HEK293T (cell line): ENCODE results near the gene SH2D1B.

Experiments used
- CTCF ChIA-PET: fragments of 350-600 bp; formaldehyde crosslinking; extraction: SDS; loops from one replicate; lab custom pipeline; 2021; ENCODE audit warnings: antibody characterized with exemption, inconsistent platforms; lab: Yijun Ruan, JAX
- POLR2A ChIA-PET: fragments of 350-600 bp; formaldehyde crosslinking; extraction: SDS; loops from one replicate; lab custom pipeline; 2020; ENCODE audit warnings: antibody characterized with exemption, inconsistent platforms; lab: Yijun Ruan, JAX
- DNase-seq: peaks from one replicate; pipeline ENCODE4 v3.0.0; 2012; ENCODE audit warnings: mixed read lengths; ENCODE audit errors: extremely low spot score
- ARNT ChIP-seq: fragments of 450-650 bp; IDR thresholded peaks from 2 replicates; pipeline ENCODE4 v1.6.1; 2017; ENCODE audit warnings: mild to moderate bottlenecking
- BHLHE40 ChIP-seq: fragments of 450-650 bp; IDR thresholded peaks from 2 replicates; pipeline ENCODE4 v1.6.1; 2016; ENCODE audit warnings: mild to moderate bottlenecking, moderate library complexity, borderline replicate concordance
- CTBP1 ChIP-seq: fragments of 450-650 bp; IDR thresholded peaks from 2 replicates; pipeline ENCODE4 v1.6.1; 2016; ENCODE audit warnings: borderline replicate concordance
- ELF4 ChIP-seq: fragments of 450-650 bp; IDR thresholded peaks from 2 replicates; pipeline ENCODE4 v1.6.1; 2017; ENCODE audit warnings: antibody characterized with exemption
- FOXA1 ChIP-seq: fragments of 450-650 bp; IDR thresholded peaks from 2 replicates; pipeline ENCODE4 v1.6.1; 2016; ENCODE audit warnings: mild to moderate bottlenecking
- FOXK2 ChIP-seq: fragments of 450-650 bp; IDR thresholded peaks from 2 replicates; pipeline ENCODE4 v1.6.1; 2016; ENCODE audit warnings: mild to moderate bottlenecking
- FOXM1 ChIP-seq: fragments of 450-650 bp; IDR thresholded peaks from 2 replicates; pipeline ENCODE4 v1.6.1; 2017; ENCODE audit warnings: mild to moderate bottlenecking, borderline replicate concordance
- HDGF ChIP-seq: fragments of 450-650 bp; IDR thresholded peaks from 2 replicates; pipeline ENCODE4 v1.6.1; 2017; ENCODE audit warnings: antibody characterized with exemption, borderline replicate concordance
- L3MBTL2 ChIP-seq: fragments of 450-650 bp; conservative IDR thresholded peaks from 2 replicates; pipeline ENCODE4 v1.6.1; 2016; ENCODE audit warnings: mild to moderate bottlenecking
- LEF1 ChIP-seq: fragments of 450-650 bp; IDR thresholded peaks from 2 replicates; pipeline ENCODE4 v1.6.1; 2017; ENCODE audit warnings: mild to moderate bottlenecking, borderline replicate concordance
- NFRKB ChIP-seq: fragments of 450-650 bp; IDR thresholded peaks from 2 replicates; pipeline ENCODE4 v1.6.1; 2016; ENCODE audit warnings: mild to moderate bottlenecking, moderate library complexity
- SP1 ChIP-seq: fragments of 450-650 bp; IDR thresholded peaks from 2 replicates; pipeline ENCODE4 v1.6.1; 2017
- SUZ12 ChIP-seq: fragments of 450-650 bp; IDR thresholded peaks from 2 replicates; pipeline ENCODE4 v1.6.1; 2016; ENCODE audit warnings: mild to moderate bottlenecking
- TARDBP ChIP-seq: fragments of 450-650 bp; IDR thresholded peaks from 2 replicates; pipeline ENCODE4 v1.6.1; 2016
- ZNF384 ChIP-seq: fragments of 450-650 bp; IDR thresholded peaks from 2 replicates; pipeline ENCODE4 v1.6.1; 2016
- TF ChIP-seq, protein P1 (sequence below): fragments of 450-650 bp; IDR thresholded peaks from 2 replicates; pipeline ENCODE4 v1.6.1; 2016

Gene SH2D1B

DNA sequence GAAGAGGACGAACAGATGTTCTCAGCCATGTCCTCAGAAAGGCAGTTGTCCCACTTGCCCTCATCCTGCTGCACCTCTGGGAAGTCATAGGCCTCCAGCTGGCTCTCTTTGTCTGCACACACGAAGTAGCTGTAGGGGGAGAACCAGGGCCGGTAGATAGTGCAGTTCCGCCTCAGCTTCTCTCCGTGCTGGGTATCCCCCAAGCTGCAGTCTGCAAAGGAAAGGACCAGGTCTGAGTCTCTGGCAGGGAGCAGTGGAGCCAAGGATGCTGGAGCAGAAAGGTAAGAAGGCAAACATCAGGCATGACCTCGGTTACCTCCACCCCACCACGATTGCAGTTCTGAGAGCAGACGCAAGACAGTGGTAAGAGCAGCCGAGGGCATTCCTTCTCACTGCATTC is 37.5 kb downstream of the SH2D1B start:
- TF ChIP-seq ELF4 (no peak), FOXK2 (no peak), SUZ12 (no peak), ARNT (no peak), LEF1 (no peak), SP1 (no peak), NFRKB (no peak), L3MBTL2 (no peak), FOXA1 (no peak)
- POLR2A ChIA-PET: no interaction called here
- CTCF ChIA-PET: no interaction called here
- DNase-seq: no peak

DNA sequence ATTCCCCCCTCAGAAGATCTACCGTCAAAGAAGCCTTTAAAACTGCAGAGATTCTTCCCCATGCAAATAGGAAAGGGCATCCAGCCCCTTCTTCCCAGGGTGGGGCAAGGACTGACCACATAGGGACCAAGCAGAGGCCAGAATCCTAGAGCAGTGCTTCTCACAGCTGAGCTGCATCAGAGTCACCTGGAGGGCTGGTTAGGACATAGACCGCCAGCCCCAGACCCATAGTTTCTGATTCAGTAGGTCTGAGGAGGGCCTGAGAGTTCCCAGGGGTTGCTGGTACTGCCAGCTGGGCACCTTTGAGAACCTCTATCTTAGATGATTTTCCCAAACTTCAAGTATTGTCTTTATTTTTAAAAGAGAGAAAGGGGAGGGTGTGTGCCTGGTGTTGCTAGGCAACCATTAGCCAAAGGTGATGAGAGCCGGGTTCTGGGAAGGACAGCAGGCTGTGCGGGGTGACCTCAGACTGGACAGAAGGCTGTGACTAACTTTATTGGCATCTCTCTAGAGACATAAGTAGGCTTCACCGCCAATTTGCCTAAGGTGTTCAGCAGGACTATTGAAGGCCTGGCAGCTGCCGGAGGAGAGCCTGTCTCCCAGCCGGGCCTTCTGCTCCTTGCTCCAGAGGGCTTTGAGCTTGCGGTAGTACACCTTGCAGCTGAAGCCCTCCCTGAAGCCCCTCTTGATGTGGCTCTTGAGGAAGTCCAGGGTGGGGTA is 38.2 kb downstream of the SH2D1B start:
- ChIA-PET CTCF (no interaction called here), POLR2A (no interaction called here)
- TF ChIP-seq FOXM1 (no peak), ZNF384 (no peak), FOXA1 (no peak), NFRKB (no peak)
- TF ChIP-seq, protein P1, sequence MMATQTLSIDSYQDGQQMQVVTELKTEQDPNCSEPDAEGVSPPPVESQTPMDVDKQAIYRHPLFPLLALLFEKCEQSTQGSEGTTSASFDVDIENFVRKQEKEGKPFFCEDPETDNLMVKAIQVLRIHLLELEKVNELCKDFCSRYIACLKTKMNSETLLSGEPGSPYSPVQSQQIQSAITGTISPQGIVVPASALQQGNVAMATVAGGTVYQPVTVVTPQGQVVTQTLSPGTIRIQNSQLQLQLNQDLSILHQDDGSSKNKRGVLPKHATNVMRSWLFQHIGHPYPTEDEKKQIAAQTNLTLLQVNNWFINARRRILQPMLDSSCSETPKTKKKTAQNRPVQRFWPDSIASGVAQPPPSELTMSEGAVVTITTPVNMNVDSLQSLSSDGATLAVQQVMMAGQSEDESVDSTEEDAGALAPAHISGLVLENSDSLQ: no peak
- no peak for DNase-seq

DNA sequence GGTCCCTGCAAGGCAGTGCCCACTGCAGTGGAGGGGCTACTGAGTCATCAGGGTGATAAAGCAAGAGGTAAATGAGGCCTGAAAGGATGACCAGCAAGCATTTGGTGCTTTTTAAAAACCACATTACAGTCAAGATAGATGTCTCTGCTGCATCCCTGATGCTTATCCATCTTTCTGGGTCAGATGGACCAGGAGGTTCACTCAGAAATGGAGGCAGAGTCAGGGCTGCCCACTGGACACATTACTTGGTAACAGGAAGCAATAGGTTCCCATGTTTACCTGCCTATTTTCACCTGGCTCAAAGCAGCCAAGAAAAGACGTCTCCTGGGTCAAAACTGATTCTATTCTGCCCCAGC is 38.9 kb downstream of the SH2D1B start:
- CTCF ChIA-PET: no interaction called here
- POLR2A ChIA-PET: no interaction called here
- TF ChIP-seq BHLHE40 (no peak), ZNF384 (no peak), SP1 (no peak), FOXM1 (no peak), ELF4 (no peak), CTBP1 (no peak), LEF1 (no peak), FOXA1 (no peak), ARNT (no peak), HDGF (no peak), TARDBP (no peak), L3MBTL2 (no peak), SUZ12 (no peak), FOXK2 (no peak), NFRKB (no peak)
- TF ChIP-seq, protein P1: no peak

GRCh38 chr1:162372159-162373071 is 39.5 kb downstream of the SH2D1B start:
- POLR2A ChIA-PET: no interaction called here
- DNase-seq: no peak
- CTCF ChIA-PET: interaction anchor here (0.9 kb wide), 1 partner anchor 15 kb away, joined by 3 read pairs; no protein-coding TSS in a partner anchor
- TF ChIP-seq, protein P1: no peak
- TF ChIP-seq FOXA1: no peak
- no peak for TF ChIP-seq L3MBTL2
- TF ChIP-seq SP1: no peak
- TF ChIP-seq CTBP1: no peak
- TF ChIP-seq SUZ12: no peak
- no peak for TF ChIP-seq FOXM1

More for the DNA sequence above, 38.9 kb downstream of the SH2D1B start:
- DNase-seq: no peak

DNA sequence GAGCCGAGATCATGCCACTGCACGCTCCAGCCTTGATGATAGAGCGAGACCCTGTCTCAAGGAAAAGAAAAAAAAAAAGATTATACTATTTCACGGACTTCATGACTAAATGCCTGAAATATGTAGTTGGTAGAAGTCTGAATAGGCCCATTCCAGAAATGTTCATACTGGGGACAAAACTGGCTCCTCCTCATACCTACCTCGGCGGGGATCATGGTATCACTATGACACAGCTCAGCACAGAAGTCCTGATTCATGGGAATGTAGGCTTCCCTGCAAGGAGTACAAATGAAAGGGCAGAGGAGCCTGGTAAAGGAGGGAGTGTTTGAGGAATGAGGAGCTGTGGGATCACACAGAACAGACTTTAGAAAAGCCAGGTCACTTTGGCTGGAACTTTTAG is 40.3 kb downstream of the SH2D1B start:
- CTCF ChIA-PET: interaction anchor here (0.9 kb wide), 1 partner anchor 14 kb away, joined by 3 read pairs; no protein-coding TSS in a partner anchor
- POLR2A ChIA-PET: no interaction called here

More for the DNA sequence above, 40.3 kb downstream of the SH2D1B start:
- TF ChIP-seq FOXK2 (no peak), L3MBTL2 (no peak), SP1 (no peak), ELF4 (no peak), CTBP1 (no peak), HDGF (no peak), ZNF384 (no peak), TARDBP (no peak), FOXA1 (no peak), FOXM1 (no peak), BHLHE40 (no peak), NFRKB (no peak)
- TF ChIP-seq, protein P1: no peak
- no peak for DNase-seq
